ENCODE results near the gene TAF3.

- TF ChIP-seq CTCF (IDR thresholded peaks at IDR 0.05) (no peak), EP300 (IDR thresholded peaks at IDR 0.05) (no peak)
Observed at GRCh38 chr10:7896297-7896696, 78.0 kb downstream of the TAF3 start.
